Activated CD8-positive, alpha-beta memory T cell treated with anti-CD3 and anti-CD28 coated beads for 48 hours (primary cell): ENCODE measurements around the gene SLC6A9.

ENCODE experiments used
- DNase-seq, 3 experiments: peaks; one replicate each; pipeline ENCODE4 v3.0.0-alpha.2; 2020; ENCODE audit warnings: low read depth in 2 of 3, low spot score in 2 of 3

SLC6A9 gene

DNA sequence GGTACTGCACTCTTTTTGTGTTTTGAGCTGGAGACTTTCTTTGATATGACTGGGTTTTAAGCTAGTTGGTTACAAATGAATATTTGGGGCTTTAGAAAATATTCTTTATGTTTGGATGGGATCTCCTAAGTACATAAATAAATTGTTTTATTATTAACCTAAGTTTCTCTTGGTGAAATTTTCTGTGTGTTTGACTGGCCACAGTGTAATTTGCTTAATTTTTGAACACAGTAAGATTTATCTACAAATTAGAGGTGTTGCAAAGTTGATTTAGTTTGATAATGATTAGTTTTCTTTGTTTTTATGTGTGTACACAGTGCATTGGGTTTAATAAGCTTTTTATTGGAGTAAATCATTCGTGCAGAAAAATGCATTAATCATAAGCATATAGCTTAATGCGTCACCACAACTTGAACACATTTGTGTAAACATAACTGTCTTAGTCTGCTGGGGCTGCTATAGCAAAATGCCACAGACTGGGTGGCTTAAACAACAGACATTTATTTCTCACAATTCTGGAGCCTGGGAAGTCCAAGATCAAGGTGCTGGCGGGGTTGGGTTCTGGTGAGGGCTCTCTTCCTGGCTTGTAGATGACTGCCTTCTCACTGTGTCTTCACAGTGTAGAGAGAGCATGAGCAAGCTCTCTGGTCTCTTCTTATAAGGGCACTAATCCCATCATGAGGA is 17.4 kb upstream of the SLC6A9 start:
- DNase-seq, result no peak

DNA sequence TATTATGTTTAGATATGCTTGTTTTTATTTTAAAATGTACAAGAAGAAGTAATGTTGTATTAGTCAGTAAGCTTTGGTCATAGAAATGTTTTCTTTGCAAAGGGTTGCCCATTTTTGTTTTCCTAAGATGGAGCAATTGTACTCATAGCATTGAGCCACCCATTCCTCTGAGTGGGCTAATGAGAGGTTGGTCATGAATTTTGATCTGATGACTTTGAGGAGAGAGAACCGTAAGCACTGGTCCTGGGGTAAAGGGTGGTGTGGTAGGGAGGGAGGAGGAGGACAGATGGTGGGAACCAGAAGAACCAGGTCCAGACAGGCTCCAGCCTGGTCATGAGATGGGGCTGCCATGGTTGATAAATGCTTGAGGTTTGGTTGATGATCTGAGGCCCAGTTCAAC is 15.9 kb upstream of the SLC6A9 start:
- DNase-seq, result no peak

DNA sequence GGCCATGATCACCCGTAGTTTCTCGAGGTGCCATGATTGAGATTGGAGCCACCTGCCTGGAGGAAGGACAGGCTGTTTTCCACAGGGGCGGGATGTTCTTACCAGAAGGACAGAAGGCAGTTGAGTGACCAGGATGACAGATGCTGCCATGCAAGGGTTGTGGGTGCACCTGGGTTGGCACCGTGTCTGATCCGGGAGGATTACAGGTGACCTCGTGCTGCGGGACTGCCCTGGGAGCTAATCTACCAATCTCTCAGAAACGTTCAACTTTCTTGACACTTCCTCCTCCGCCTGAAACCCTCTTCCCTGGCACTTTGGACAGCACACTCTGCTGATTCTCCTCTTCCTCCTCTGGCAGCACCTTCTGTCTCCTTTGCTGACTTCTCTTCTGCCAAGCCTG is 13.8 kb upstream of the SLC6A9 start:
- no peak for DNase-seq

DNA sequence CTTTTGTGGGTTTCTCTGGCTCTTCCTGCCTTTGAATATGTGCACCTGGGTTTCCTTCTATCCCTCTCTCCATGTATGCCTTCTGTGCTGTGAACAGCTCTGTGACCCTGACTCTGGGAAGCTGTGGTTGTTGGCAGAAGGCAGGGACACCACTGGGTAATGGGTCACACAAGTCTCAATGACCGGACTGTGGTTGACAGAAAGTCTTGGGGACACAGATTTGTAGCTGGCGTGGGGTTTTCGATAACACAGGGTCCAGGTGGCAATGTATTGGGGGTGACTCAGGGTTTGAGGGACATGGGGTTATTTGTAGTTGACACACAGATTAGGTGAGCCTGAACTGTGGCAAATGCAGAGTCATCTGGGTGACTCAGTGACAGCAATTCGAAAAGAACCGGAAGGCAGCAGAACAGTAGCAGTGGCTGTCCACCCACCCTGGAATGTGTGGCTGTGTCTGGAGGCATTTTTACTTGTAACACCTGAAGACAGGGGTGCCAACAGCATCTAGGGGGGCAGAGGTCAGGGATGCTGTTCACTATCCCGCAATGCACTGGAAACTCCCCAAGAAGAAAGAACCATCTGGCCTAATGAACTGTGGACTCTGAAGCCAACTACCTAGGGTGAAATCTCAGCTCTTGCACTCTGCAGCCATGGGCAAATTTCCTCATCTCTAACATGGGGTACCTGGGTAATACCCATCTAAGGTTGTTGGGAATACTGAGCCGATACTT is 13.0 kb upstream of the SLC6A9 start:
- DNase-seq, result no peak

DNA sequence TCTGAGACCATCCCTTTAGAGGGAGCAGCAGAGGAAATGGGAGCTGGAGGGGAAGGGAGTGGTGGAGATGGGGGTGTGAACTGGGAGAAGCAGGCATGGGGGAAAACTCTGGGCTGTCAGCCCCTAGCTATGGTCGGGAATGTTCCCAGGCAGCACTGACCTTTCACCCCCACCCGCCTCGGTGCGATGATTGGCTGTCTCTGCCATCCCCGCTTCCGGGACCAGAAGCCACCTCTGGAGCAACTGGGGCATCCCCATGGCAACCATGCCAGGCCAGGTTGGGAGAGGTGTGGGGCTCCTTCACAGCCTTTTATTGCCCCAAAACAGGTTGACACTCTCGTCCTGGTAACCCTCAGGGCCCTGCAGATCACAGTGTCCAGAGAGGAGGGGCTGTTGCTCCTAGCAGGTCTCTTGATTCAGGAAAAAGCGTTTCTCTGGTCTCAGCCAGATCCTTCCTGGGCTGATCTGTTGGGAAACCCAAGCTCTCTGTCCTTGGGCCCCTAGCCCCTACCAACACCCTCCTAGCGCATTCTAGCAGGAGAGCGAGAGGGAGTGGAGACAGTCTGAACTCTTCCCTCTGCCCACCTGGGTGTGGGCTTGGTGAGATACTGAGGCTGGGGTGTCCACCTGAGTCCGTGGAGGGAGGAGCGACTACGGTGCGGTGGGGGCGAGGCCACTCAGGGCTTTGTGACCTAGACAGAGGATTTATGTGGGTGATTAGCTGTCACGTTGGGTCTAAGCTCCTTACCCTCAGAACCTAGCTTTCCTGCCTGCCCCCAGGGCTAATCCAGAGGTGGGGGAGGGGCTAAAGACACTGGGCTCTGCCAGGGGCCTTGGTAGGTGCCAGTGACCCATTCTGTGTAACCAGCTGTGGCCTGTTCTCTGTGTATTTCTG is 12.2 kb upstream of the SLC6A9 start:
- no peak for DNase-seq

DNA sequence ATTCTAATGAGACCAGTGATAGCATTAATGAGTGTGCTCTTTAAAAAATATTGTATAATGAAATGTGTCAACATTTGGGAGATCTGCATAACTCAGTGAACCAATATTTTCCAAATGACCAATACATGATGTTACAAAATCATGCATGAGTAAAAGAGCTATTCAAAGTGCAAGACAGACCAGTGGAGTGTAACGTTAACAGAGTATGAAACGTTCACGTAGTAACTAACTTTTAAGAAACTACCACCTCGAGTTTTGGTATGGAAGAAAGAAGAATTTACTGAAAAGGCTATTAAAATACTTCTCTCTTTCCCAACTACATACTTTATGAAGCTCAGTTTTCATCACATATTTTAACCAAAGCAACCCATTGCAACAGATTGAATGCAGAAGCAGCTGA is 9.6 kb upstream of the SLC6A9 start:
- DNase-seq, result no peak

DNA sequence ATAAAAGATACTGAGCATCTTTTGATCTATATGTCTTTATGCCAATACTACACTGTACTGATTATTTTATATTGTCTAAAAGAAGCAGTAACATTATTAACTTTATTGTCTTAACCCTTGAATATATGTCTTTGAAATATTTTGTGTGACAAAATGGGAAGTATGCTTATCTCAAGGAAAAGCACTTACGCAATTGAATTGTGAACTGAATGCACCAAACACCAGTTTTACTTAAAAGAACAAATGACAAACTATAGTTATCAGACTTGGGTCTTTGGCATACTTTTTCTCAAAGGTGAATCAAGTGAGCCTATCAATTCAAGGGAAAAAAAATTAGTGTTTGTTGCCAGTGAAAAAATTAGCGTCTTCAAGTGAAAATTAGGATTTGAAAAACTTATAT is 9.2 kb upstream of the SLC6A9 start:
- DNase-seq, result no peak

DNA sequence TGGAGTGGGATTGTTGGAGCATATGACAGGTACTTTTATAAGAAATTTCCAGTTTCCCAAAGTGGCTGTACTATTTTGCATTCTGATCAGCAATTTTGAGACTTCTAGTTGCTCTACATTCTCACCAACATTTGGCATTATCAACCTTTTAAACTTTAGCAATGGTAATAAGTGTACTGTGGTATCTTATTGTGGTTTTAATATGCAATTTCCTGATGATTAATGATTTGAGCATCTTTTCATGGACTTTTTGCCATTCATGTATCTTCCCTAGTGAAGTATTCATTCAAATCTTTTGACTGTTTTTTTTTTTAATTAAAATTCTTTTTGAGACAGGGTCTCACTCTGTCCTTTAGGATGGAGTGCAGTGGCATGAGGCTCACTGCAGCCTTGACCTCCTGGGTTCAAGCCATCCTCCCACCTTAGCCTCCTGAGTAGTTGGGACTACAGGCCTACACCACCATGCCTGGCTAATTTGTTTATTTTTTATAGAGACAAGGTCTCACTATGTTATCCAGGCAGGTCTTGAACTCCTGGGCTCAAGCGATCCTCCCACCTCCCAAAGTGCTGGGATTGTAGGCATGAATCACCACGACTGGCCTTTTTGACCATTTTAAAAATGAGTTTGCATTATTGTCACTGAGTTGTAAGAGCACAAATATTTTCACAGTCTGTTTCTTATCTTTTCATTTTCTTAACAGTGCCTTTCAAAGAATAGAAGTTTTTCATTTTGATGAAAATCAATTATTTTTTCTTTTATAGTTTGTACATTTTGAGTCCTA is 7.8 kb upstream of the SLC6A9 start:
- DNase-seq, result no peak

DNA sequence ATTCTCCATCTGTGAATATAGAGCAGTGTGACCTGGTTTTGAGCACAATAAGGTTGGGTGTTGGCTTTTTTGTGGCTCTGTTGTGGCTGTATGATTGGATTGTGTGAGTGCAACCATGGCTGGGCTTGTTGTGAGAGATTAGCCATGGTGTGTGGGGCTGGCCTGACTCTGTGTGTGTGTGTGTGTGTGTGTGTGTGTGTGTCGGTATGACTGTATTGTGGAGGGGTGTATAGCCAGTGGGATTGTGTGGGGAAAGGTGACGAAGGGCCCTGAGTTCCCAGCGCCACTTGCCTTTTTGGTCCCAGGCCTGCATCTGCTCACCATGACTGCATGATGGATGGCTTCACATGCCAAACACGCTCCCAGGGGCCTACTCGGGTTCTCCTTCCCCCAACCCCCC is 5.9 kb upstream of the SLC6A9 start:
- DNase-seq, result no peak

DNA sequence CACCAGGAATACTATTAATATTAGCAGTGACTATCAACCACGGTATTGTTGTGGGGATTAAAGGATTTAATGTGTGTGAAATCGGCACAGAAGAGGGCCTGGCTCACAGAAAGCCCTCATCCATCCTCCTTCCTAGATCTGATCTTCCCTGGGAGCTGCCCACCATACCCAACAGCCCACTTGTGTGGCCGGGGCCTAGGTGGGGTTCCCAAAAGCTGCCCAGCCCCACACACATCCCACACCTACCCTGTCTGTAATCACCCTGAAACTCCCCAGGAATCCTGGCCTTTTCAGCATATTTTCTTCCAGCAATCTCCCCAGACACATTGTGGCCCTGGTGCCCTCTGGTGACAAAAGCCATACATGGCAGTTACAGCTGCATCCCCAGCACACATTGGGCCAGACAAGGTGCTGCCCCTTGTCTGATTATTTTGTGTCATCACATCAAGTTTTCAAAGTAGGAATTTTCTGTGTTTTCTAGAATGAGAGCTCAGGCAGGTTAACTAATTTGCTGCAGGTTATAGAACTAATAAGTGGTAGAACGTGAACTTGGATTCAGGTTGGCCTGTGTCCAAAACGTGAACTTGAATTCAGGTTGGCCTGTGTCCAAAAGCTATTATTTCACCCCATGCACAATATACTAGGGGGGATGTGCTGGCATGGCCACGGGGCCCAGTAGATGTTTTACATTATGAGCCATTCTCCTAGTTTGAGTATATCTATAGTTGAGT is 5.3 kb upstream of the SLC6A9 start:
- DNase-seq, result peak; percentile 15 to 29 (median 27)

DNA sequence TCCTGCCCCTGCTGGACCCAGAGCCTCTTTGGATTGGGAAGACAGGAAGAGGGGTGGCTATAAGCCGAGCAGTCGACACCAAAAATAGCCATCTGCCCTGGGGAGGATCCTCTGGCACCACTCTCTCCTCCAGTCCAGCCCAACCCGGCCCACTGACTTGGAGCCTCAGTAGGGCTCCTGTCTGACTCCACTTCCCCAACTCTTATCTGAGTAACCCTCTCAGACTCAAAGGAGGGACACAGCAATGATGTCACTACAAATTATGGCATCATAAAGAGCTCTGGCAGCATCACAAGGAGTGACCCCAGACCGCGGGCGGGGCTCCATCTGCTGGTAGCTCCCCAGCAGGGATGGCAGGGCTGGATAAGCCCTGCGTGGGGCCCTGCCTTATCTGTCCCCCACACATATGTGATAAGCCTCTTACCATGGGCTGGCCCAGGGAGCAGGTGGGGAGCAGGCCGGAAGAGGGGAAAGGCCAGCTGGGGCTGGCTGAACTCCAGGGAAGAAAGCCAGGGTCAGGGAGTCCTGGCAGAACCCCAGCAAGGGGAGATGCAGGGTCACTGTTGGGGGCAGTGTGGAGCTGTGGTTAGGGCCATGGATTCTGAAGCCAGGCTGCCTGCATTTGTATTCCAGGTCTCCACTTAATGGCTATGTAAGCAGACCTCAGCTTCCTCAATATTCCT is 4.6 kb upstream of the SLC6A9 start:
- no peak for DNase-seq

DNA sequence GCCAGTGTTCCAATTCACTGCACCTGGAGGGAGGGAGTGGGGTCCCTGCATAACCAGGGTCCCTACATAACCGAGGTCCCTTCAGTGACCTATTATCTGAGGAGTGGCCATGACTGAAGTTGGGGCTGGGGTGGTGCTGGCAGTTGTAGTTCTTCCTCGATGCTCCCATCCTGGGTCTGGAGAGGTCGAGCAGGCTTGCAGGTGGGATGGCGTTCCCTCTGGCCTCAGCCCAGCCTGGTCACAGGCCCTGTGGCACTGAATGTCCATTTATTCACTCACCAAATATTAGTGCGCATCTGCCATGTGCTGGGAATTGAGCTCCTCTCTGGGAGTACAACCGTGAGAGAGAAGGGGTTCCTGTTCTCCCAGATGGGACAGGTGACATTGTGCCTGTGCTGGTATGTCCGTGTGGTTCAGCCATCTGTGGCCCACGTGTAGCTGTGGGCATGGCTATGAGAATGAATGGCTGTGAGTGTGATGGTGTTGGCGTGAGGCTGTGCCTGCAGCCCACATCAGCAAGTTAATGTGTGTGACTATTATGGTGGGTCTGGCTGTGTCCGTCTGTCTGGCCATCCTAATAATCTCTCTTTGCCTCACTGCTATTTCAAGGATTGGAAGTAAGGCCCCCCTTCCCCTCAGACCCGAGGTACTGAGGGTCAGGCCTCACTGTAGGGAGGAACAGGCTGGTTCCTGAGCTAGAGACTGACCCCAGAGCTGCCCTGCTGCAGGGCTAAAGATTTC is 3.9 kb upstream of the SLC6A9 start:
- no peak for DNase-seq

DNA sequence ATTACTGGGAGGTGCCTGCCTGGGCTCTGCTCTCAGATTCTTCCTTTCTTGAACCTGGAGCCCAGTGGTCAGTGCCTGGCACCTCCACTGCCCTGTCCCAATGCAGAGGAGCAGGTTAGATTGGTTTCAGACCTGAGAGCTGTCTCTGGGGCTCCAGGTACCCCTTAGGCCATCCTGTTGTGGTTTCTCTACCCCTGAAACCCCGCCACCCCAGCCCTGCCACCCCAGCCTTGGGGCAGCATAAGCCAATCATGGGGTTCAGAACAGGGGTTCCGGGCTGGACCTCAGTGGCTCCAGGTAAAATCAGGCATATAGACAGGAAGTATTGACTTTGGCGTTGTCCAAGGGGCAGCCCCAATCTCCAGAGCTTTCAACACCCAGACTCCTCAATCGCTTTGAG is 3.2 kb upstream of the SLC6A9 start:
- DNase-seq, result no peak

DNA sequence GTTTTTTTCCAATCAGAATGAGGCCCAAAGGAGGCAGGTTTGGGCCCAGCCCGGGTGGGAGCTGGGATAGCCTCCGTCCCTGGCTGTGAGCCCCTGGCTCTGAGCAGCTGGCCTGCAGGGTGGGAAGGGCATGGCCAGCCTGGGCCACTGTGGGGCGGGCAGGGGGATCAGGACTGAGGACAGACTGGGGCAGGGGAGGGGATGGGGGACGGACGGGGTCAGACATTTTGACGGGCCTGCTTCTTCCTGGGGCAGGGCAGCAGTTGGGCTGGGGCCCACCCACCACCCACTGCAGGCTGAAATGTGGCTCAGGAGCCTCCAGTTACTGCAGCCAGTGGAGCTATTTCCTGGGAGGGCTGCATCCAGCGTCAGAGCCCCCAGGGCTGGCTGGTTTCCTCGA is 2.5 kb upstream of the SLC6A9 start:
- DNase-seq, result no peak

DNA sequence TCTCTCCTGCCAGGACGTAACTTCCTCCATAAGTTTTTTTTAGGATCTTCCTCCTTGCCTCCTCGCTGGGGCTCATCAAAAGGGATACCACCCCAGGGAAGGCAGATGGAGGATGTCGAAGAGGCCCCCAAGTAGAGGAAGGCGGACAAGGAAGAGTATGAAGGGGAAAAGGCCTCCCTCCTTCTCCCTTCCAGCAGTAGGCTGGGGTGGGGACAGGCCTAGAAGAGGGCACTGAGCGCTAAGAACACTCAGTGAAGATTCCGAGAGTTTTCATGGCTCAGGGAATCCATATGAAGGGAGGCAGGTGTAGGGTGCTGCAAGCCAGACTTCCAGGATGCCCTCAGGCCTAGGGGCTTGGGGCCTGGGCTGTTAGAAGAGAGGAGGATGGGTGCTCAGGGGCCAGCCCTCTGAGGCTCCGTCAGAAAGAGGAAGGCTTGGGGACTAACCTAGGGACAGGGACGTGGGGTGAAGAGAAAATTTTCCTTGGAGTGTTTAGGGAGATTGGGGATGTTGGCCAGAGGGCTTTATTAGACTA is 1.8 kb upstream of the SLC6A9 start:
- no peak for DNase-seq

DNA sequence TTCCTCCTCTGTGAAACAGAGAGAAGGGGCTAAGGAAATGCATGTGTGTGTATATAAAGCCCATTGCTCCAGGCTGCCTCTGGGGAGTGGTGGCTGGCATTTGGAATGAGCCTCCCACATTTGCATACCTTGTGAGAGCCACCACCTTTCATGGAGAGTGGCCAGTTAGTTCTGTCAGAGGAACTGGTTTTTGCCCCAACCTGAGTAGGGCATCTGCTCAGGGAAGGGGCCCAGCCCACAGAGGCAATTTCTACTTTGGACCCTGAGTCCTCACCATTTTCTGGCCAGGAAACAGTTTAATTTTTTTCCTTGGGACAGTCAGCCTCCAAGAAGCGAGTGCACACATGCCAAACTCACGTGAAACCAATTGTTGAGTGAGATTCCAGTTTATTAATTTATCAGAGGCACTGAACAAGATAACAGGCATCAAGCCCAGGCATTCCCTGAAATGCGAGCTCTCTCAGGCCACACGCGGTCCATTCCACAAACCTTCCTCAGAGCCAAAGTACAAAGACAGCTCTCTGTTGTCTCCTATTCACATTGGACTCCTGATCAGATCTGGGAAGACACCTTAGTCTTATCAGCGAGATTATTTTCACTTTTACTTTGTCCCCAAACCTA is 1.0 kb upstream of the SLC6A9 start:
- no peak for DNase-seq

DNA sequence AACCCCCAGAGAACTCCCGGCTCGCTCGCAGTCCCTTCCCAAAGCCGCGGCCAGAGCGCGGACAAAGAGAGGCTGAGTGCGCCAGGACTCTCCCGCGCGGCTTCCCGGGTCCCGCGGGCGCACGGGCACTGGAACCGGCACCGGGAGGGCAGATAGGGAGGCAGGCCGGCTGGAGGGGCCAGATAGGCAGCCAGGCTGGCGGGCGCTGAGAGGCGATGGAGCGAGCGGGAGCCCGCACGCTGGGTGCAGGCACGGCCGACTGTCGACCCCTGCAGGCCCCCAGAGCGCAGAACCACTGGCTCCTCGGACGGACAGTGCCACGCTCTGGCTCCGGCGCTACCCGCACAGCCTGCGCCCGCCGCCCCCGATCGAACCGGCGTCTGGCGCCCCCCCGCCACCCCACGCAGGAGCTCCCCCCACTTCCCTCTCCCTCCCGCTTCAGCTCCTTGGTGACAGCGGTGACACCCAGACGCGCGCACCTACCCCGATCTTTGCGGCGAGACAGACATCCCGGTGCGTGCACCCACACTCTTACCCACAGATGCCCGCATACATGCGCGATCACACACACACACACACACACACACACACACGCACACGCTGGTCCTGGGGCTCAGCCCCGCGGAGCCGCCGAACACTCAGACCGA is 534 bp downstream of the SLC6A9 start:
- DNase-seq, result peak in 2 of 3 experiments; percentile 15 to 40
